ENCODE data around the gene GLT6D1.

Gene GLT6D1

GRCh38 chr9:135582966-135583687 lies 56.2 kb downstream of the GLT6D1 start:
- DNase-seq = no peak

GRCh38 chr9:135582541-135582940 lies 56.8 kb downstream of the GLT6D1 start:
- no peak for DNase-seq

GRCh38 chr9:135581636-135582426 lies 57.5 kb downstream of the GLT6D1 start:
- no peak for DNase-seq

- no peak for DNase-seq
Measured at GRCh38 chr9:135580664-135581380, 58.5 kb downstream of the GLT6D1 start.

- no peak for DNase-seq
Measured at GRCh38 chr9:135579889-135580660, 59.3 kb downstream of the GLT6D1 start.

- DNase-seq = no peak
Measured at GRCh38 chr9:135579356-135579755, 60.0 kb downstream of the GLT6D1 start.

GRCh38 chr9:135577256-135577655 lies 62.1 kb downstream of the GLT6D1 start:
- no peak for DNase-seq

GRCh38 chr9:135575995-135576631 lies 63.2 kb downstream of the GLT6D1 start:
- no peak for DNase-seq

- DNase-seq = no peak
Measured at GRCh38 chr9:135574943-135575342, 64.4 kb downstream of the GLT6D1 start.

- no peak for DNase-seq
Measured at GRCh38 chr9:135574331-135574730, 65.0 kb downstream of the GLT6D1 start.
